GM12864 (cell line): ENCODE results near the gene RDH16.

ENCODE experiments used
- DNase-seq: peaks from one replicate; pipeline ENCODE4 v3.0.0-alpha.2; 2011; ENCODE audit warnings: low read depth
- H3K4me3 ChIP-seq: 2 replicates; pipeline ENCODE4 v1.5.1; 2011; ENCODE audit warnings: mild to moderate bottlenecking, low read depth, low read length, control low read depth
- TF ChIP-seq, protein P1 (sequence below): IDR thresholded peaks from 2 replicates; pipeline ENCODE4 v1.5.1; 2011; ENCODE audit warnings: low read depth, mild to moderate bottlenecking, moderate library complexity, low read length, control low read depth, inconsistent platforms; ENCODE audit errors: missing control alignments

The RDH16 gene

DNA sequence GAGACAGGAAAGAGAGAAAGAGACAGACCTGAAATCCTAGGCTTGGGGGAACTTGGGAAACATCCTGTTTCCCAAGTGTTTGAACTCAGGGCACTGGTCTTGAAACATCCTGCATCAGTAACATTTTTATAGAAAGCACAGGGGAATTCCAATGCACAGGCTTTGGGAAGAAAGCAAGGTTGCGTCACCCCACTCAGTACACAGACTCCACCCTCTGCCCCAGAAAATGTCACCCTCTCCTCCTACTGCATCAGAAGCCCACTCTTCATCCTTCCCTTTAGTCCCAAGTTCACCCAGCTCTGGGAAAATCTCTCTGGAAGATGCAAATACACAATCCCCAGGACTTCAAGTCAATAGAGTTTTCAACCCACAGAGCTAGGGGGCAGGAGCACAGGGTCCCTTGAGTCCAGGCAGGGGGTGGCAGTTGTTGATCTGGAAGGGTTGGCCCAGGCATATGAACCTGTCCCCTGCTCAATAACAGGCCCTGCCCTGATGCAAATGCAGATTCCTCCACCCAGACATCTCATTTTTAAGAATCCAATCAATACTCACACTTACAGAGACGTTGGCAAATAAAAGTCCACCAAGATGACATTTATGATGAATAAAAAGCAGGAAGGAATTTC is 1.7 kb downstream of the RDH16 start:
- DNase-seq = no peak
- TF ChIP-seq, protein P1, sequence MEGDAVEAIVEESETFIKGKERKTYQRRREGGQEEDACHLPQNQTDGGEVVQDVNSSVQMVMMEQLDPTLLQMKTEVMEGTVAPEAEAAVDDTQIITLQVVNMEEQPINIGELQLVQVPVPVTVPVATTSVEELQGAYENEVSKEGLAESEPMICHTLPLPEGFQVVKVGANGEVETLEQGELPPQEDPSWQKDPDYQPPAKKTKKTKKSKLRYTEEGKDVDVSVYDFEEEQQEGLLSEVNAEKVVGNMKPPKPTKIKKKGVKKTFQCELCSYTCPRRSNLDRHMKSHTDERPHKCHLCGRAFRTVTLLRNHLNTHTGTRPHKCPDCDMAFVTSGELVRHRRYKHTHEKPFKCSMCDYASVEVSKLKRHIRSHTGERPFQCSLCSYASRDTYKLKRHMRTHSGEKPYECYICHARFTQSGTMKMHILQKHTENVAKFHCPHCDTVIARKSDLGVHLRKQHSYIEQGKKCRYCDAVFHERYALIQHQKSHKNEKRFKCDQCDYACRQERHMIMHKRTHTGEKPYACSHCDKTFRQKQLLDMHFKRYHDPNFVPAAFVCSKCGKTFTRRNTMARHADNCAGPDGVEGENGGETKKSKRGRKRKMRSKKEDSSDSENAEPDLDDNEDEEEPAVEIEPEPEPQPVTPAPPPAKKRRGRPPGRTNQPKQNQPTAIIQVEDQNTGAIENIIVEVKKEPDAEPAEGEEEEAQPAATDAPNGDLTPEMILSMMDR = no peak
- H3K4me3 ChIP-seq = no peak overlapping the region

DNA sequence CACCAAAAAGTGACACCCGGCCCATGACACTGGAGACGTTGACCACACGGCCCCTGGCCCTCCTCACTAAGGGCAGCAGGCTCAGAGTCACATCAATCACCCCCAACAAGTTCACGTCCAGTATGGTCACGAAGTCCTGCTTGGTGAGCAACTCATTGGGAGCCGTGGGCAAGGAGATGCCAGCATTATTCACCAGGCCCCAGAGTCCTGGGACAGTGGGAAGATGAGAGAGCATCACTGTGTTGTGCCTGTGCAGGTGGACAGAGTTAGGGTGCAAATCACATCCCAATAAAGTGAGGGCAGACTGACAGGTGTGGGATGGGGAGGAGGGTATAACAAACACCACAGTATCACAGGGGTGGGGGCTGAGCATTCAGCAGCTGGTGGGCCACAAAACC is 2.5 kb downstream of the RDH16 start:
- DNase-seq = no peak
- TF ChIP-seq, protein P1 = no peak
- no peak overlapping the region for H3K4me3 ChIP-seq

DNA sequence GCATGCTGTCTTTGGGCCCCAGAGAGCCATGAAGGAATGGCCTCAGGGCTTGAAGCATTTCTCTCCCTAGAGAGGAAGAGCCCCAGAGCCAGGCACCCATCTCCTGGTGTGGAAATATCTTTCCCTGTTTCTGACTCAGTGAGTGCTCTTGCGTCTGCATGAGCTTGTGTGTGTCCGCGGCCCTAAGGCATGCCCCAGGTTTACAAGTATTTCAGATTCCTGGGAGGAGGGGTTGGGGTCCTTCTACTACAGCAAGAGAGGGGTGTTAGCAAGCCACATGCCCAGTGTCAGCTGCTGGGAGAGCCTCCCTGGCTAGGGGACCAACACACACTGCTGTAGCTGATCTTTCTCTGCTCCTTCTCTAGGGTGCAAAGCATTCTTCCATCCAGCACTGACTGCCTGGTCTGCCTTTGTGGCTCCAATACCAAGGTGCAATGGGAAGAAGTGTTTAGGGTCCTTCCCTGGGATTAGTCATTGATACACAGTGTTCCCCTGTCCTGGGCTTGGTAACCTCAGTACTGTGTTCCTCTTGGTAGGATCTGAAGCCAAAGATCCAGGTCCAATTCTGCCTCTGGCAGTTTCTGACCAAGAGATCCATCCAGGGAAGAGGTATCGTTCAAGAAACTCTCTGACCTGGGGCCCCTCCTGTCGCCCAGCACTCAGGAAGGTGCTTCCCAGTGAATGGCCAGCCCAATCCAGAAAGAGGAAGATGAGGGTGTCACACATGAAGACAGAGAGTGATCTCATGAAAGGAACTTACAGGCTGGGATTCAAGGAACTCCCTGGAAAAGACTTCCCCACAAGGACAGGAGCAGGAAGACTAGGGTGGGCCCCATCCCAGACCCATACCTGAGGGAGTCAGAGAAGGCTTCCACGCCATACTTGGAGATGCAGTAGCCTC is 3.1 kb downstream of the RDH16 start:
- H3K4me3 ChIP-seq = no peak overlapping the region
- no peak for DNase-seq
- TF ChIP-seq, protein P1 = no peak

DNA sequence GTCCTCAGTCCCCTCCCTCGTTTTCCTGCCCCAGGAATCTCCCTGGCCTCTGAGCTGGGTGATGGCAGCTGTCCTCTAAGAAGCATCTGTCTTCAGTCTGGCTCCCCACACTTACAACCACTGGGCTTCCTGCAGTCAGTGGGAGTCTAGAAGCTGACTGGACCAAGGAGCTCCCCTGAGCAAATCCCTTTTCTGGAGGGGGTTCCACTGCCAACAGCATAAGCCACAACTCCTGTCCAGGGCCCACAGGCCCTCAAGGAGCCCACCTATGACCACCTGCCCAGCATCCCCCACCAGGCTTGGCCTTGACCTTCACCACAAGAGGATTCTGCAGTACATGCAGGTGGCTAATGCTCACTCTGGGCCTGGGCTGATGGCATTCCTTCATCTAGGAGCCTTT is 4.1 kb downstream of the RDH16 start:
- DNase-seq = no peak
- TF ChIP-seq, protein P1 = no peak
- no peak overlapping the region for H3K4me3 ChIP-seq

DNA sequence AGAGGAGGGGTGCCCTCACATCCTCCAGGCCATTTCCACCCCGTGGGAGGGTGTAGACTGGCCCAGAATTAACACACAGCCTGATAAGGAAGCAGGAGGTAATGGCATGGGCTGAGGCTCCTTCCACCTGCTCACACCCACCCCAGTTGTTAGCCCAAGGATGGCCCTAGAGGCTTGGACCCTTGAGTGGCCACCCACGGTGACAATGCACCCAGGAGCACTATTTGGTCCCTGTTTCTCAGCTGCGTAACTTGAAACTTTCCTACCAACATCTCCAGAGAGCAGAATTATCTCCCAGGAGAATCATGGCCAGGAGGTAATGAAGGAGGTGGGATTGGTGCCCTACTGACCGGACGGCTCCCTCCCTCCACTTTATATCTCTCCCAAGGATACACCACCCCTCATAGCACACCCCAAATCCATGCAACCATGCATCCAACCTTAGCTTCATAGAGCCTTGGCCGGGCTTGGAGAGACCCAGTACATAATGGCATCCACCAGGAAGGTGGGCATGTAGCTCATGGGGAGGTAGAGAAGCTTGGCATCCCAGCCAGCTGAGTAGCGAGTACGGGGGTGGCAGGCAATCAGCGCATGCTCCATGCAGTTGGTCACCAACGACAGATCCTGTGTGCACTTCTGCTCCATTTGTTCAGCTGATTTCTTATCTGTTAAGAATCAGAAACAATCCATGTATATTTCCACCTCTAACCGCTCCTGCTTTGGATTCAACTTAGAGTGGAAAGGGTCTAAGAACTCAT is 5.6 kb downstream of the RDH16 start:
- TF ChIP-seq, protein P1 = no peak
- no peak overlapping the region for H3K4me3 ChIP-seq
- no peak for DNase-seq

DNA sequence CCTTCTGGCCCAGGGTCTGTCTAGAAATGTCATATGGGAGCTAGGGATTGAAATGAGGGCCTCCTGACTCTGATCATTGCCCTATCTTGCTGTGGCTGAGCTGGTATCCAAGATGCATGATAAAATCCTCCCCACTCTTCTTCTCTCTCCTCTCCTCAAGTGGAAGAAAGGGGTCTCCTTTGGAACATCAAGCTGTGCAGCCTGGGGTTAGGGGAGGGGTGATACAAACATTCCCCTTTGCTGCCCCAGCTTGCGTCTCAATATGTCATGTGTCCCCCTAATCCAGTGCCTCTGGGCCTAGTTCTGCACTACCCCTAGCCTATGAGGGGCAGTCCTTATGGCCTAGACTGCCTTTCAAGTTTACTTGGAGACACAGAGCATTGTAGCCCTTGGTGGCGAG is 8.5 kb downstream of the RDH16 start:
- no peak overlapping the region for H3K4me3 ChIP-seq
- TF ChIP-seq, protein P1 = no peak
- no peak for DNase-seq
